Prostate gland (tissue), 2 donors: ENCODE results near the gene RASD2. TPM values are rescaled to one million over a fixed set of nuclear protein-coding genes. Genes with fewer than 3 reads are reported as not detected.

Source experiments
- DNase-seq: peaks from one replicate; pipeline ENCODE4 v3.0.0-alpha.2; 2019; ENCODE audit warnings: low spot score
- H3K27ac ChIP-seq, 2 donors: fragments of 200-600 bp; sonication (generic); 2 replicates each; pipeline ENCODE4 v1.5.1; 2017 to 2019
- H3K27me3 ChIP-seq: fragments of 200-600 bp; sonication (generic); replicated peaks from 2 replicates; pipeline ENCODE4 v1.5.1; 2019; ENCODE audit not compliant: insufficient read depth
- H3K36me3 ChIP-seq, 2 donors: fragments of 200-600 bp; sonication (generic); 1 replicate in 1 of 2; 2 replicates in 1 of 2; pipeline versions ENCODE4 v1.5.1 to v1.8.1; 2017 to 2019
- H3K4me1 ChIP-seq: fragments of 200-600 bp; sonication (generic); replicated peaks from 2 replicates; pipeline ENCODE4 v1.5.1; 2019
- H3K4me3 ChIP-seq, 2 donors: fragments of 200-600 bp; sonication (generic); 2 replicates each; pipeline ENCODE4 v1.5.1; 2017 to 2019
- H3K9me3 ChIP-seq: fragments of 200-600 bp; sonication (generic); 2 replicates; pipeline ENCODE4 v1.5.1; 2017
- POLR2A ChIP-seq: fragments of 450-650 bp; IDR thresholded peaks from one replicate; pipeline ENCODE4 v1.6.1; 2016; ENCODE audit warnings: antibody characterized with exemption, mild to moderate bottlenecking
- POLR2AphosphoS5 ChIP-seq: sonication (generic); formaldehyde crosslinking; IDR thresholded peaks from one replicate; pipeline ENCODE4 v1.6.1; 2017; ENCODE audit warnings: antibody characterized with exemption
- WGBS: methylation state at CpG from one replicate; pipeline ENCODE4 v1.1.5; 2018; 5-methylcytosine and 5-hydroxymethylcytosine counted together
- intact Hi-C: fragments of 100-400 bp; cut with DNase I; formaldehyde crosslinking; loops from one replicate; pipeline ENCODE4 v1.14.2; 2022
- total RNA-seq, 2 donors: library from RNA; depleted of rRNA; stranded (reverse); fragments of >200 nt; gene quantifications; one replicate each; pipeline ENCODE4 v1.1.0, GENCODE V29; 2016
- TF ChIP-seq, protein P1 (sequence below), 4 experiments: fragments of 200-600 bp in 2 of 4; fragments of 450-650 bp in 2 of 4; sonication (generic) in 2 of 4; IDR thresholded peaks; 1 replicate in 3 of 4; 2 replicates in 1 of 4; pipeline ENCODE4 v1.5.1; 2016 to 2019; ENCODE audit warnings: antibody characterized with exemption in 4 of 4, mild to moderate bottlenecking in 2 of 4, moderate library complexity in 2 of 4

Gene RASD2
- total RNA-seq, 2 donors from 2014 or later: 6.2 to 8.0 TPM

DNA sequence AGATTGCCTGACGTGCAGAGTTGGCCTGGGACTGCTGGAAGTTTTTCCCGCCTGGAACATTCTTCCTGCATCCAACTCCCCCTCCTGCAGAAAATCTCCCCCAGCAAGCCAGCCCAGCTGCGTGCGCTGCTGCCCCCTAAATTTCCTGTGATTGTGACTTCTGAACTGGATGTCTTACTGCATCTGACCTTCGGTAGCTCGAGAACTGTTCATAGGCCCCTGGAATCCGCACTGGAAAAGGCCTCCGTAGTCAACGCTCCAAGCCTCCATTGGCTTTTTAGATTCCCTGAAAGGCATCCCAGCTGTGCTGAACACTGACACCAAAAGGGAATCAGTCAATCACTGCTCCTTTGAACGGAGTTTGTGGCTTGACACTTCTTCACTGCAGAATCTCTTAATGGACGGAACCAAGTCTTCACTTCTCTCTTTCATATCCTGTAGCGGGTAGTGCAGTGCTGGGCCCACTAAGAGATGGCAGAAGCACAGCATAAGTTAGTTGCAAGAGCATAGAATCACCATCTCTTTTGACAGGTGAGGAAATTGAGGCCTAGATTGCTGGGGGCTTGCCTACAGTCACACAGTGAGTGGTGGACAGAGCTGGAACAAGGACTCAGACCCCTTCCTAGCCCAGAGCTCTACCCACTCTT is 14.2 kb upstream of the RASD2 start:
- H3K9me3 ChIP-seq: no peaks in the 10 kb centered on the region
- no peak overlapping the region for H3K4me3 ChIP-seq
- TF ChIP-seq POLR2AphosphoS5: no peak
- no peak for TF ChIP-seq POLR2A
- TF ChIP-seq, protein P1, sequence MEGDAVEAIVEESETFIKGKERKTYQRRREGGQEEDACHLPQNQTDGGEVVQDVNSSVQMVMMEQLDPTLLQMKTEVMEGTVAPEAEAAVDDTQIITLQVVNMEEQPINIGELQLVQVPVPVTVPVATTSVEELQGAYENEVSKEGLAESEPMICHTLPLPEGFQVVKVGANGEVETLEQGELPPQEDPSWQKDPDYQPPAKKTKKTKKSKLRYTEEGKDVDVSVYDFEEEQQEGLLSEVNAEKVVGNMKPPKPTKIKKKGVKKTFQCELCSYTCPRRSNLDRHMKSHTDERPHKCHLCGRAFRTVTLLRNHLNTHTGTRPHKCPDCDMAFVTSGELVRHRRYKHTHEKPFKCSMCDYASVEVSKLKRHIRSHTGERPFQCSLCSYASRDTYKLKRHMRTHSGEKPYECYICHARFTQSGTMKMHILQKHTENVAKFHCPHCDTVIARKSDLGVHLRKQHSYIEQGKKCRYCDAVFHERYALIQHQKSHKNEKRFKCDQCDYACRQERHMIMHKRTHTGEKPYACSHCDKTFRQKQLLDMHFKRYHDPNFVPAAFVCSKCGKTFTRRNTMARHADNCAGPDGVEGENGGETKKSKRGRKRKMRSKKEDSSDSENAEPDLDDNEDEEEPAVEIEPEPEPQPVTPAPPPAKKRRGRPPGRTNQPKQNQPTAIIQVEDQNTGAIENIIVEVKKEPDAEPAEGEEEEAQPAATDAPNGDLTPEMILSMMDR (IDR thresholded peaks at IDR 0.05): no peak
- intact Hi-C loops: no loop called here
- no peak overlapping the region for H3K27ac ChIP-seq
- no peaks in the 10 kb centered on the region for H3K4me1 ChIP-seq
- DNase-seq: no peak
- H3K36me3 ChIP-seq: no peaks in the 10 kb centered on the region
- 91% methylated on average over 12 of the region's 12 CpGs for WGBS
- H3K27me3 ChIP-seq: no peaks in the 10 kb centered on the region

DNA sequence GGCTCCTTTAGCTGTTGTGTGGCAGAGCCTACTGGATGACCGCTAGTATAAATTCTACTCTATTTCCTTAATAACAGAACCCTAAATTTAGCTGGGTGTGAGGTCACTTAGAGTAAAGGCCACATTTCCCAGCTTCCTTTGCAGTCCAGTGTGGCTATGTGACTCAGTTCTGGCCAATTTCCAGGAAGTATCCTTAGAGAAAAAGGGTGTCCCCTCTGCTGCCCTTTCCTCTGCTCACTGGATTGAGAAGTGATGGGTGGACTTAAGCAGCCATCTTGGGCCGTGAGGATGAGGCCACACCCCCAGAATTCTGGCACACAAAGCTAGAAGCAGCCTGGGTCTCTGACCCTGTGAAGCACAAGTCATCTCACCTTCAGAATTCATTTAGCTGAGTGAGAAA is 11.7 kb upstream of the RASD2 start:
- H3K9me3 ChIP-seq: no peaks in the 10 kb centered on the region
- WGBS: 92% methylated on average over 2 of the region's 2 CpGs
- no peak for TF ChIP-seq POLR2A
- TF ChIP-seq POLR2AphosphoS5: no peak
- TF ChIP-seq, protein P1 (IDR thresholded peaks at IDR 0.05): no peak
- H3K27me3 ChIP-seq: no peaks in the 10 kb centered on the region
- no peak for DNase-seq
- H3K4me3 ChIP-seq: no peak overlapping the region
- H3K27ac ChIP-seq: no peak overlapping the region
- H3K36me3 ChIP-seq: no peaks in the 10 kb centered on the region
- no peaks in the 10 kb centered on the region for H3K4me1 ChIP-seq
- intact Hi-C loops: no loop called here

DNA sequence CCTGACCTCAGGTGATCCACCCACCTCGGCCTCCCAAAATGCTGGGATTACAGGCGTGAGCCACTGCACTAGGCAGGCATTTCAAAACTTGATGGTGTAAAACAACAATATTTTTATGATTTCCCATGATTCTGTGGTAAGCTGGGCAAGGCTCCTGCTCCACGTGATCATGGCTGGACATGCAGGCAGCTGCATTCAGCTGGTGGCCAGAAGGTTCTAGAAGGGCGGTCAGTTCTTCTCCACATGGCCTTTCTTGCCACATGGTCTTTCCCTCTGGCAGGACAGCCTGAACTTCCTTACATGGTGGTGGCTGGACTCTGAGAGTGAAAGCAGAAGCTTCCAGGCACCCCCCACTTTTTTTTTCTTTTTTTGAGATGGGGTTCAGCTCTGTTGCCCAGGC is 9.9 kb upstream of the RASD2 start:
- no peak overlapping the region for H3K27ac ChIP-seq
- TF ChIP-seq, protein P1 (IDR thresholded peaks at IDR 0.05): no peak
- TF ChIP-seq POLR2A (no peak), POLR2AphosphoS5 (no peak)
- intact Hi-C loops: no loop called here
- no peak for DNase-seq
- H3K9me3 ChIP-seq: no peaks in the 10 kb centered on the region
- no peak overlapping the region for H3K4me3 ChIP-seq
- no peaks in the 10 kb centered on the region for H3K27me3 ChIP-seq
- 80% methylated on average over 4 of the region's 4 CpGs for WGBS
- H3K36me3 ChIP-seq: no peaks in the 10 kb centered on the region
- no peaks in the 10 kb centered on the region for H3K4me1 ChIP-seq

DNA sequence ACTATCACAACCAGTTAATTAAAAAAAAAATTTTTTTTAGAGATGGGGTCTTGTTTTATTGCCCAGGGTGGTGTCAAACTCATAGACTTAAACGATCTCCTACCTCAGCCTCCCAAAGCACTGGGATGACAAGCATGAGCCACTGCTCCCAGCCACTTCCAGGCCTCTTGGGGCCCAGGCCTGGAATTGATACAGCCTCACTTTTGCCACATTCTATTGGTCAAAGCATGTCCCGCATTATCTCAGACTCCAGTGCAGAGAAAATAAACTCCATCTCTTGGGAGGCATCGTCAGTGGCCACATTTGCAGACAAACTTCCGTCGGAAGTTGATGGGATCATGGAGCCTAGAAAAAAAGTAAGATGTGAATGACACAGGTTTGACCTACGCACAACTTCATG is 9.4 kb upstream of the RASD2 start:
- DNase-seq: no peak
- intact Hi-C loops: no loop called here
- TF ChIP-seq POLR2A (no peak), POLR2AphosphoS5 (no peak)
- TF ChIP-seq, protein P1 (IDR thresholded peaks at IDR 0.05): no peak
- no peaks in the 10 kb centered on the region for H3K9me3 ChIP-seq
- H3K4me3 ChIP-seq: no peak overlapping the region
- 88% methylated on average over 6 of the region's 6 CpGs for WGBS
- no peaks in the 10 kb centered on the region for H3K36me3 ChIP-seq
- H3K27ac ChIP-seq: no peak overlapping the region
- H3K27me3 ChIP-seq: no peaks in the 10 kb centered on the region
- no peaks in the 10 kb centered on the region for H3K4me1 ChIP-seq

DNA sequence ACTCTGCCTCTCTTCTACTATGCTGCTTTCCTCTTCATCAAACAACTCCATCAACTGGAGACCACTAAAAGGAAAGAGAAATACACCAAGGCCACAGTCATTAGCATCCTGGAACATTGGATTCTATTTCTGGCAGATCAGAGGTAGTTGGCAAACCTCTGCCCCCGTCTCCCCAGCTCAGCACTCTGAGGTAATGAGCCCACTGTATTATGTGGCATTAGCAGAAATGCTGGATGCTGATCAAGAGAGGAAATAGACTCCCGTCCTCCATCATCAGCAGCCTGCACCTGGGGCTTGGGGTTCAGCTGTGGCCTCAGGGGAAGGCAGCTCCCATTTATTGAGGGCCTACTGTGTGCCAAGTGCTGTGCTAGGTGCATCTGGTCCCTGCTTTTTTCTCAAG is 9.0 kb upstream of the RASD2 start:
- H3K27ac ChIP-seq: no peak overlapping the region
- no peak overlapping the region for H3K4me3 ChIP-seq
- WGBS: 61% methylated on average over 2 of the region's 2 CpGs
- no peak for DNase-seq
- TF ChIP-seq, protein P1 (IDR thresholded peaks at IDR 0.05): no peak
- TF ChIP-seq POLR2AphosphoS5: no peak
- TF ChIP-seq POLR2A: no peak
- H3K9me3 ChIP-seq: no peaks in the 10 kb centered on the region
- no peaks in the 10 kb centered on the region for H3K4me1 ChIP-seq
- no peaks in the 10 kb centered on the region for H3K36me3 ChIP-seq
- intact Hi-C loops: no loop called here
- H3K27me3 ChIP-seq: no peaks in the 10 kb centered on the region
